GM18858 (cell line): ENCODE measurements around the gene PRAME.
"Not testable (repeated sequence)": the region's sequence is repeated elsewhere in the genome, so short reads cannot be mapped to it uniquely, and the experiment has no call there.

Experiments used
- ATAC-seq: cut with Tn5 transposase; IDR thresholded peaks from one replicate; pipeline ENCODE4 v1.9.1; 2021; ENCODE audit not compliant: unreplicated experiment

Gene PRAME

GRCh38 chr22:22558972-22559603 lies at the start of gene PRAME:
Gene PRAME, minus strand, starts transcription at chr22:22559265. Its CDS starts 2,433 bp downstream, at chr22:22556832.
- ATAC-seq: no peak

- ATAC-seq: not testable (repeated sequence)
Measured at GRCh38 chr22:22608022-22608421, 49.0 kb upstream of the PRAME start.

- ATAC-seq: no peak
Measured at GRCh38 chr22:22605074-22605404, 46.0 kb upstream of the PRAME start.

GRCh38 chr22:22604326-22605073 lies 45.4 kb upstream of the PRAME start:
- ATAC-seq: no peak

- no peak for ATAC-seq
Measured at GRCh38 chr22:22603470-22603947, 44.4 kb upstream of the PRAME start.

- no peak for ATAC-seq
Measured at GRCh38 chr22:22600531-22601261, 41.6 kb upstream of the PRAME start.

- no peak for ATAC-seq
Measured at GRCh38 chr22:22599248-22599647, 40.2 kb upstream of the PRAME start.

GRCh38 chr22:22598144-22598543 lies 39.1 kb upstream of the PRAME start:
- ATAC-seq: no peak

- ATAC-seq: no peak
Measured at GRCh38 chr22:22595001-22595835, 36.2 kb upstream of the PRAME start.

- no peak for ATAC-seq
Measured at GRCh38 chr22:22593964-22594656, 35.0 kb upstream of the PRAME start.

GRCh38 chr22:22593250-22593649 lies 34.2 kb upstream of the PRAME start:
- no peak for ATAC-seq

- no peak for ATAC-seq
Measured at GRCh38 chr22:22591348-22592299, 32.6 kb upstream of the PRAME start.

- no peak for ATAC-seq
Measured at GRCh38 chr22:22590136-22590891, 31.2 kb upstream of the PRAME start.

GRCh38 chr22:22588485-22589164 lies 29.6 kb upstream of the PRAME start:
- ATAC-seq: no peak

GRCh38 chr22:22587577-22588188 lies 28.6 kb upstream of the PRAME start:
- ATAC-seq: no peak

GRCh38 chr22:22584722-22585121 lies 25.7 kb upstream of the PRAME start:
- ATAC-seq: no peak

- ATAC-seq: no peak
Measured at GRCh38 chr22:22583030-22583429, 24.0 kb upstream of the PRAME start.

- not testable (repeated sequence) for ATAC-seq
Measured at GRCh38 chr22:22581524-22581923, 22.5 kb upstream of the PRAME start.
